HepG2 (cell line): ENCODE data around the gene PTPN12. TPM values are rescaled to one million over a fixed set of nuclear protein-coding genes. Genes with fewer than 3 reads are reported as not detected.

Experiments
- ATAC-seq: fragments of 200-7000 bp; cut with Tn5 transposase; 3 replicates; pipeline ENCODE4 v1.9.1; 2020; ENCODE audit warnings: mild to moderate bottlenecking, moderate library complexity
- BruUV-seq: library from RNA; stranded (reverse); fragments of 400-500 nt; replicated peaks from 2 replicates; lab custom pipeline; 2021; lab: Mats Ljungman, UMichigan
- CTCF ChIA-PET: fragments of 300-600 bp; formaldehyde crosslinking; extraction: SDS; loops from one replicate; lab custom pipeline; 2021; ENCODE audit warnings: low total read pairs, inconsistent platforms, low intra/inter-chr PET ratio; lab: Yijun Ruan, JAX
- POLR2A ChIA-PET: fragments of 350-600 bp; sonication (Branson Sonifier 250); formaldehyde crosslinking; loops from one replicate; lab custom pipeline; 2020; ENCODE audit warnings: antibody characterized with exemption, inconsistent platforms; lab: Yijun Ruan, JAX
- DNase-seq: peaks from one replicate; pipeline ENCODE4 v3.0.0-alpha.2; 2015; ENCODE audit warnings: low spot score
- FAIRE-seq: peaks from 3 replicates; lab custom pipeline; 2011; peaks lifted over from hg19 to GRCh38; lab: Jason Lieb, UNC
- H2AFZ ChIP-seq: one replicate; pipeline ENCODE4 v1.6.1; 2011; ENCODE audit warnings: low read length, inconsistent platforms
- H3K27ac ChIP-seq: fragments of 300-600 bp; 3 replicates; pipeline ENCODE4 v1.8.0; 2011; ENCODE audit warnings: mixed run types, mild to moderate bottlenecking, mixed read lengths, low read length, inconsistent platforms; ENCODE audit not compliant: insufficient read depth; ENCODE audit errors: extremely low read length
- H3K27me3 ChIP-seq, 2 experiments: fragments of 200-600 bp in 1 of 2; 2 replicates in 1 of 2; 3 replicates in 1 of 2; pipeline versions ENCODE4 v1.6.0 to v1.8.0; 2011; ENCODE audit warnings: low read length in 2 of 2, mild to moderate bottlenecking in 2 of 2, moderate library complexity in 2 of 2, inconsistent platforms in 1 of 2; ENCODE audit not compliant: insufficient read depth in 2 of 2, control insufficient read depth in 1 of 2
- H3K36me3 ChIP-seq, 2 experiments: fragments of 200-600 bp in 1 of 2; replicated peaks in 1 of 2; 2 replicates in 1 of 2; 3 replicates in 1 of 2; pipeline versions ENCODE4 v1.5.1 to v1.8.0; 2011; ENCODE audit warnings: low read length in 2 of 2, inconsistent platforms in 1 of 2; ENCODE audit not compliant: insufficient read depth in 2 of 2, control insufficient read depth in 1 of 2
- H3K4me1 ChIP-seq: 2 replicates; pipeline ENCODE4 v1.5.1; 2012; ENCODE audit warnings: low read length, inconsistent platforms; ENCODE audit not compliant: insufficient read depth
- H3K4me2 ChIP-seq: 2 replicates; pipeline ENCODE4 v1.6.0; 2011; ENCODE audit warnings: low read depth, low read length, inconsistent platforms
- H3K4me3 ChIP-seq, 3 experiments: fragments of 200-600 bp in 1 of 3; sonication (generic), shearing (Covaris generic) in 1 of 3; replicated peaks in 1 of 3; 2 replicates each; pipeline ENCODE4 v1.5.1; 2011 to 2016; ENCODE audit warnings: low read length in 3 of 3, inconsistent platforms in 2 of 3, low read depth in 2 of 3, mild to moderate bottlenecking in 2 of 3, control low read depth in 1 of 3, mixed read lengths in 1 of 3; ENCODE audit not compliant: insufficient read depth in 1 of 3
- H3K79me2 ChIP-seq: one replicate; pipeline ENCODE4 v1.6.1; 2011; ENCODE audit warnings: low read length, inconsistent platforms; ENCODE audit not compliant: insufficient read depth
- H3K9ac ChIP-seq: 2 replicates; pipeline ENCODE4 v1.6.0; 2011; ENCODE audit warnings: mild to moderate bottlenecking, low read depth, low read length, inconsistent platforms; ENCODE audit not compliant: insufficient read depth
- H3K9me3 ChIP-seq: 2 replicates; pipeline ENCODE4 v1.5.1; 2012; ENCODE audit warnings: mild to moderate bottlenecking, low read length
- H4K20me1 ChIP-seq: 2 replicates; pipeline ENCODE4 v1.6.0; 2011; ENCODE audit warnings: inconsistent platforms, mild to moderate bottlenecking, low read length, moderate library complexity; ENCODE audit not compliant: insufficient read depth
- DR1 ChIP-seq: sonication (generic); formaldehyde crosslinking; IDR thresholded peaks from 2 replicates; pipeline ENCODE4 v1.8.0; 2021; ENCODE audit warnings: mild to moderate bottlenecking, missing genetic modification reagents, inconsistent platforms
- EEA1 ChIP-seq: sonication (generic); formaldehyde crosslinking; IDR thresholded peaks from 2 replicates; pipeline ENCODE4 v1.5.1; 2020; ENCODE audit warnings: mild to moderate bottlenecking, missing genetic modification reagents, borderline replicate concordance
- MIER2 ChIP-seq: IDR thresholded peaks from 2 replicates; pipeline ENCODE4 v1.6.1; 2016; ENCODE audit warnings: missing biosample characterization, missing genetic modification reagents
- NKX3-1 ChIP-seq: sonication (generic); formaldehyde crosslinking; IDR thresholded peaks from 2 replicates; pipeline ENCODE4 v1.5.0; 2020; ENCODE audit warnings: missing genetic modification reagents
- SMC3 ChIP-seq: IDR thresholded peaks from 2 replicates; pipeline ENCODE4 v1.6.1; 2011; ENCODE audit warnings: low read length, improper control_type of control experiment
- THYN1 ChIP-seq: sonication (generic); formaldehyde crosslinking; IDR thresholded peaks from 2 replicates; pipeline ENCODE4 v1.8.1; 2023; ENCODE audit warnings: low read depth, mild to moderate bottlenecking, moderate library complexity, missing genetic modification reagents, borderline replicate concordance
- ZFX ChIP-seq: sonication (generic); formaldehyde crosslinking; IDR thresholded peaks from 2 replicates; pipeline ENCODE4 v1.4.0; 2020; ENCODE audit warnings: mild to moderate bottlenecking, low read depth, missing genetic modification reagents, moderate library complexity
- ZNF235 ChIP-seq: sonication (generic); formaldehyde crosslinking; IDR thresholded peaks from 2 replicates; pipeline ENCODE4 v1.8.1; 2023; ENCODE audit warnings: mild to moderate bottlenecking, missing genetic modification reagents, borderline replicate concordance
- ZNF256 ChIP-seq: sonication (generic); formaldehyde crosslinking; conservative IDR thresholded peaks from 2 replicates; pipeline ENCODE4 v1.4.0; 2020; ENCODE audit warnings: missing genetic modification reagents
- ZNF382 ChIP-seq: sonication (generic); formaldehyde crosslinking; IDR thresholded peaks from 2 replicates; pipeline ENCODE4 v1.5.0; 2020; ENCODE audit warnings: missing genetic modification reagents, mild to moderate bottlenecking, borderline replicate concordance
- ZNF484 ChIP-seq: sonication (generic); formaldehyde crosslinking; IDR thresholded peaks from 2 replicates; pipeline ENCODE4 v1.5.1; 2020; ENCODE audit warnings: mild to moderate bottlenecking, low read depth, missing genetic modification reagents, borderline replicate concordance
- ZNF550 ChIP-seq: sonication (generic); formaldehyde crosslinking; IDR thresholded peaks from 2 replicates; pipeline ENCODE4 v1.4.0; 2020; ENCODE audit warnings: mild to moderate bottlenecking, missing genetic modification reagents, borderline replicate concordance
- ZNF775 ChIP-seq: sonication (generic); formaldehyde crosslinking; IDR thresholded peaks from 2 replicates; pipeline ENCODE4 v1.4.0; 2020; ENCODE audit warnings: missing genetic modification reagents, mild to moderate bottlenecking, moderate library complexity, borderline replicate concordance
- WGBS: methylation state at CpG from one replicate; pipeline ENCODE4 v1.1.6; 2017; ENCODE audit warnings: low lambda C conversion rate; 5-methylcytosine and 5-hydroxymethylcytosine counted together
- in situ Hi-C: cut with HindIII; loops from 2 replicates; pipeline ENCODE4 v1.10.0; 2017; ENCODE audit warnings: low pct_unique_long_range_greater_than_20kb; ENCODE audit not compliant: extremely low pct_ligation_motif_present
- intact Hi-C: fragments of 100-400 bp; cut with micrococcal nuclease; formaldehyde crosslinking; loops from one replicate; pipeline ENCODE4 v1.10.0; 2022; ENCODE audit not compliant: unreplicated experiment
- polyA plus RNA-seq, 8 experiments: library from polyadenylated mRNA; depleted of rRNA in 3 of 8; stranded (reverse) in 7 of 8; unstranded in 1 of 8; fragments of >200 nt; fragmentation: Illumina TruSeq in 4 of 8; extraction: Trizol in 4 of 8; gene quantifications; 2 replicates each; pipeline versions ENCODE4 v1.2.1 to v1.2.3, GENCODE V29; 2011 to 2016; ENCODE audit warnings: low read depth in 4 of 8, missing spikeins in 1 of 8, mixed read lengths in 1 of 8; ENCODE audit not compliant: insufficient read depth in 1 of 8
- total RNA-seq, 5 experiments: library from RNA; depleted of rRNA; stranded (reverse); fragments of >200 nt; fragmentation: Illumina TruSeq; extraction: Trizol; gene quantifications; 2 replicates each; pipeline ENCODE4 v1.2.3, GENCODE V29; 2016; ENCODE audit warnings: low read depth in 1 of 5
- TF ChIP-seq, protein P1 (sequence below): sonication (generic); formaldehyde crosslinking; IDR thresholded peaks from 2 replicates; pipeline ENCODE4 v1.5.0; 2020; ENCODE audit warnings: missing genetic modification reagents, mild to moderate bottlenecking, borderline replicate concordance
- TF ChIP-seq, protein P2 (sequence below): sonication (generic); formaldehyde crosslinking; IDR thresholded peaks from 2 replicates; pipeline ENCODE4 v1.5.0; 2020; ENCODE audit warnings: missing genetic modification reagents
- TF ChIP-seq, protein P3 (sequence below): IDR thresholded peaks from 2 replicates; pipeline ENCODE4 v1.6.1; 2012; ENCODE audit warnings: inconsistent platforms
- TF ChIP-seq, protein P4 (sequence below): sonication (generic); formaldehyde crosslinking; IDR thresholded peaks from 2 replicates; pipeline ENCODE4 v1.9.0; 2022; ENCODE audit warnings: missing genetic modification reagents, mild to moderate bottlenecking, borderline replicate concordance
- TF ChIP-seq, protein P5 (sequence below): IDR thresholded peaks from 2 replicates; pipeline ENCODE4 v1.6.1; 2016; ENCODE audit warnings: missing compliant biosample characterization, missing genetic modification reagents, borderline replicate concordance
- TF ChIP-seq, protein P6 (sequence below): sonication (generic); formaldehyde crosslinking; conservative IDR thresholded peaks from 2 replicates; pipeline ENCODE4 v1.4.0; 2020; ENCODE audit warnings: missing genetic modification reagents

Gene PTPN12
- total and polyA plus RNA-seq, 2 of the 13 experiments (the other 11 are each of a cell fraction or from before 2014, with no cell fraction given) = 22.9 to 56.8 TPM

DNA sequence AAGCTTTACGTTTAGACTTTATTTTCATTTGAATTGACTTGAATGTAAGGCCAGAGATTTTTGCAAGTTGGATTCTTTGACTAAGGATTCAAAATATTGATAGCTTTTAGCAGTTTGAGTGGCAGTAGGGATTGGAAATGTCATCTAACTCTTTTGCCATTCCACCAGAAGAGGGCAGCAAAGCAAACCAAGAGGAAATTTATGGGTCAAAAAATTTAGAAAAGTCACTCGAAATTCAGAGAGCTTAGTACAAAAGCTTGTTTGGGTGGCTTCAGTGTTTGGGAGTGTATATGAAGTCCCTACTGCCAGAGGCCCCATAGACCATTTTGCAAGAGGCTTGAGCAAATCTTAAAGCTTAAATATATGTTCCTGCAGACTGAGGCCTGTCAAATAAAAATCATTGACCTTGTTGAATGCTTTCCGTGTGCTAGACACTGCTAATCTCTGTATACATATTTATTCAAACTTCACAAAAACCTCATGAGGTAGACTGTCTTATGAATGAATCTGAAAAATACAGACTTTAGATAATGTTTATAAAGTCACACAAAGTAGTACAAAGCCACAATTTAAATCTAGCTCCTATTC, 114.6 kb downstream of the PTPN12 start:
- H3K79me2 ChIP-seq = no peaks in the 10 kb centered on the region
- ATAC-seq (peak; percentile 33; the same call in 1 of the 3 replicates), DNase-seq (peak; percentile 36), FAIRE-seq (peak; percentile 68)
- no peak overlapping the region for H3K9ac ChIP-seq
- H3K27ac ChIP-seq = no peak overlapping the region
- H3K9me3 ChIP-seq = no peaks in the 10 kb centered on the region
- ChIA-PET CTCF (interaction anchor here (1.9 kb wide), 1 partner anchor 107 kb away, joined by 19 read pairs; no protein-coding TSS in a partner anchor), POLR2A (interaction anchor here (0.9 kb wide), 1 partner anchor 33 kb away, joined by 3 read pairs; no protein-coding TSS in a partner anchor)
- no peak overlapping the region for H3K4me3 ChIP-seq
- intact Hi-C loops (loop anchor here (1.0 to 10.0 kb wide), 2 partner anchors 108 to 243 kb away; no protein-coding TSS in a partner anchor), in situ Hi-C loops (no loop called here)
- H3K4me1 ChIP-seq = peaks cover 15% of the 10 kb centered on the region
- no peaks in the 10 kb centered on the region for H4K20me1 ChIP-seq
- H3K4me2 ChIP-seq = no peak overlapping the region
- 0 out of 5 replicates have a peak, but pooled peaks cover 1 to 10% of the 10 kb centered on the region in 2 experiments for H3K36me3 ChIP-seq
- WGBS = 32% methylated on average over 3 of the region's 3 CpGs
- no TSS peak for BruUV-seq
- no peaks in the 10 kb centered on the region for H3K27me3 ChIP-seq
- no peak overlapping the region for H2AFZ ChIP-seq
- TF ChIP-seq MIER2 (CRISPR knock-in tag) (no peak), EEA1 (no peak), ZFX (CRISPR knock-in tag) (no peak), ZNF235 (CRISPR knock-in tag) (no peak), ZNF484 (CRISPR knock-in tag) (no peak), ZNF775 (CRISPR knock-in tag) (no peak), THYN1 (no peak), ZNF550 (no peak), ZNF256 (CRISPR knock-in tag) (no peak), NKX3-1 (no peak), SMC3 (peak; percentile 52), DR1 (CRISPR knock-in tag) (no peak), ZNF382 (no peak)
- TF ChIP-seq, protein P1, sequence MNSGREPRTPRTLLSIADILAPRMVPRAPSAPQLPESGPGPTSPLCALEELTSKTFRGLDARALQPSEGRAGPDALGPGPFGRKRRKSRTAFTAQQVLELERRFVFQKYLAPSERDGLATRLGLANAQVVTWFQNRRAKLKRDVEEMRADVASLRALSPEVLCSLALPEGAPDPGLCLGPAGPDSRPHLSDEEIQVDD (CRISPR knock-in tag) = no peak
- TF ChIP-seq, protein P2, sequence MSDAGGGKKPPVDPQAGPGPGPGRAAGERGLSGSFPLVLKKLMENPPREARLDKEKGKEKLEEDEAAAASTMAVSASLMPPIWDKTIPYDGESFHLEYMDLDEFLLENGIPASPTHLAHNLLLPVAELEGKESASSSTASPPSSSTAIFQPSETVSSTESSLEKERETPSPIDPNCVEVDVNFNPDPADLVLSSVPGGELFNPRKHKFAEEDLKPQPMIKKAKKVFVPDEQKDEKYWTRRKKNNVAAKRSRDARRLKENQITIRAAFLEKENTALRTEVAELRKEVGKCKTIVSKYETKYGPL (CRISPR knock-in tag) = no peak
- TF ChIP-seq, protein P3, sequence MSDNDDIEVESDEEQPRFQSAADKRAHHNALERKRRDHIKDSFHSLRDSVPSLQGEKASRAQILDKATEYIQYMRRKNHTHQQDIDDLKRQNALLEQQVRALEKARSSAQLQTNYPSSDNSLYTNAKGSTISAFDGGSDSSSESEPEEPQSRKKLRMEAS = no peak
- TF ChIP-seq, protein P4, sequence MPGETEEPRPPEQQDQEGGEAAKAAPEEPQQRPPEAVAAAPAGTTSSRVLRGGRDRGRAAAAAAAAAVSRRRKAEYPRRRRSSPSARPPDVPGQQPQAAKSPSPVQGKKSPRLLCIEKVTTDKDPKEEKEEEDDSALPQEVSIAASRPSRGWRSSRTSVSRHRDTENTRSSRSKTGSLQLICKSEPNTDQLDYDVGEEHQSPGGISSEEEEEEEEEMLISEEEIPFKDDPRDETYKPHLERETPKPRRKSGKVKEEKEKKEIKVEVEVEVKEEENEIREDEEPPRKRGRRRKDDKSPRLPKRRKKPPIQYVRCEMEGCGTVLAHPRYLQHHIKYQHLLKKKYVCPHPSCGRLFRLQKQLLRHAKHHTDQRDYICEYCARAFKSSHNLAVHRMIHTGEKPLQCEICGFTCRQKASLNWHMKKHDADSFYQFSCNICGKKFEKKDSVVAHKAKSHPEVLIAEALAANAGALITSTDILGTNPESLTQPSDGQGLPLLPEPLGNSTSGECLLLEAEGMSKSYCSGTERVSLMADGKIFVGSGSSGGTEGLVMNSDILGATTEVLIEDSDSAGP (CRISPR knock-in tag) = no peak
- TF ChIP-seq, protein P5, sequence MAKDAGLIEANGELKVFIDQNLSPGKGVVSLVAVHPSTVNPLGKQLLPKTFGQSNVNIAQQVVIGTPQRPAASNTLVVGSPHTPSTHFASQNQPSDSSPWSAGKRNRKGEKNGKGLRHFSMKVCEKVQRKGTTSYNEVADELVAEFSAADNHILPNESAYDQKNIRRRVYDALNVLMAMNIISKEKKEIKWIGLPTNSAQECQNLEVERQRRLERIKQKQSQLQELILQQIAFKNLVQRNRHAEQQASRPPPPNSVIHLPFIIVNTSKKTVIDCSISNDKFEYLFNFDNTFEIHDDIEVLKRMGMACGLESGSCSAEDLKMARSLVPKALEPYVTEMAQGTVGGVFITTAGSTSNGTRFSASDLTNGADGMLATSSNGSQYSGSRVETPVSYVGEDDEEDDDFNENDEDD (CRISPR knock-in tag) = no peak
- TF ChIP-seq, protein P6, sequence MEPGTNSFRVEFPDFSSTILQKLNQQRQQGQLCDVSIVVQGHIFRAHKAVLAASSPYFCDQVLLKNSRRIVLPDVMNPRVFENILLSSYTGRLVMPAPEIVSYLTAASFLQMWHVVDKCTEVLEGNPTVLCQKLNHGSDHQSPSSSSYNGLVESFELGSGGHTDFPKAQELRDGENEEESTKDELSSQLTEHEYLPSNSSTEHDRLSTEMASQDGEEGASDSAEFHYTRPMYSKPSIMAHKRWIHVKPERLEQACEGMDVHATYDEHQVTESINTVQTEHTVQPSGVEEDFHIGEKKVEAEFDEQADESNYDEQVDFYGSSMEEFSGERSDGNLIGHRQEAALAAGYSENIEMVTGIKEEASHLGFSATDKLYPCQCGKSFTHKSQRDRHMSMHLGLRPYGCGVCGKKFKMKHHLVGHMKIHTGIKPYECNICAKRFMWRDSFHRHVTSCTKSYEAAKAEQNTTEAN = no peak
